Fibroblast of skin of left quadriceps (primary cell): ENCODE measurements around the gene GET3.
"Not testable (repeated sequence)": the region's sequence is repeated elsewhere in the genome, so short reads cannot be mapped to it uniquely, and the experiment has no call there.

Source experiments
- DNase-seq, 2 experiments: peaks; one replicate each; pipeline ENCODE4 v3.0.0-alpha.2; 2013; ENCODE audit warnings: low read depth in 2 of 2

The GET3 gene

GRCh38 chr19:12736995-12737834, at the start of gene GET3:
Gene GET3 (plus strand): TSS chr19:12737497. CDS start chr19:12737506, 9 bp downstream.
- DNase-seq: peak; percentile 100

GRCh38 chr19:12689012-12689411, 48.3 kb upstream of the GET3 start:
- DNase-seq: no peak

- no peak for DNase-seq
Measured at GRCh38 chr19:12689581-12690216, 47.6 kb upstream of the GET3 start.

GRCh38 chr19:12692960-12693359, 44.3 kb upstream of the GET3 start:
- no peak for DNase-seq

DNA sequence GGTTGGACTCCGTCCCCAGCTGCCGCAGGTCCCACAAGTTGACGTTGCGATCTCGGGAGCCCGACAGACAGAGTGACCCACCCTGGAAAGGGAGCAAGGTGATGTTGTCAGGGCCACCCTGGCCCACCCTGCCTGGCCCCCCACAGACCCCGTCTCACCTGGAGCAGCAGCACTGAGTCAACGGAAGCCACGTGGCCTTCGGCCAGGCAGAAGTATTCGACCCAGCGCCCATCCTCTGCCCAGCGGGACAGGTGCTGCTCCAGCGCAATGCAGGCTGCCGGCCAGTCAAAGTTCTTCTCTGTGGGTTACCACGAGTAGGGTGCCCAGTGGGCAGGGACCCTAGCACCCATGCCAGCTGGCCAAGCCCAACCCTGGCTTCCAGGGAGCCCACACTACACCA, 42.7 kb upstream of the GET3 start:
- DNase-seq: no peak

- DNase-seq: no peak
Measured at GRCh38 chr19:12695096-12695495, 42.2 kb upstream of the GET3 start.

GRCh38 chr19:12695514-12695913, 41.8 kb upstream of the GET3 start:
- DNase-seq: no peak

DNA sequence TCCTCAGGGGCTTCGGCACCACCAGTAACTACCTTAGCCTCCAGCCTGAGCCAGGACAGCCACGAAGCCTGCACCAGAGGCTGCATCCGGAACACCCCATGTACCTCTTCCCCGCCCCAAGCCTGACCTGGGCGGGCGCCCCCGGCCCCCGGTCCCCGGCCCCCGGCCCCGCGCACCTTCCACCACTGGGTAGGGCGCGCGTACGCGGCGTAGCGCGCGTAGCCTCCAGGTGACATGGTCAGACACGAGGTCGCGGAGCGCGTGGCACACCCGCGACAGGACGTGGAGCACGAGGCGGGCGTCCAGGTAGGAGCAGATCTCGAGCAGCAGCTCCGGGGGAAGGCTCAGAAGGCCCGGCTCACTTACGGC, 41.3 kb upstream of the GET3 start:
- no peak for DNase-seq

GRCh38 chr19:12696366-12697335, 40.6 kb upstream of the GET3 start, which contains the start of gene FBXW9:
Gene FBXW9 (minus strand): TSS chr19:12696631. CDS start chr19:12696581, 50 bp downstream.
- DNase-seq: peak; percentile 90

- DNase-seq: not testable (repeated sequence)
Measured at GRCh38 chr19:12697425-12697824, 39.9 kb upstream of the GET3 start.

DNA sequence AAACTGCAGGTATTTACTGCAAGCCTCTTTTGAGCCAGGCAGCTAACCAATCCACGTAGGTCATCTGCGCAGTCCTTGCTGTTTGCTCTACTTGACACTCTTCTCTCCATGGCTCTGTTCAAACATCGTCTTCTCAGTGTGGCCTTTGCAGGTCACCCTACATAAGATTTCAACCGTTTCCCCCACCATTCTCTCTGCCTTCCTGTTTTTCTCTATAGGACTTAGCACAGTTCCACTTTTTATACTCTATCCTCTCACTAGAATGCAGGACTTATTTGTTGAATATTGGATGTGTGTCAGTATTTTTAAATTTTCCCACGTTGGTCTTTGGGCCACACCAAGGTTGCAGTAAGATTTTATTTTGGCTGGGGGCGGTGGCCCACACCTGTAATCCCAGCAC, 39.2 kb upstream of the GET3 start:
- DNase-seq: no peak

- no peak for DNase-seq
Measured at GRCh38 chr19:12701596-12702282, 35.6 kb upstream of the GET3 start.

- DNase-seq: no peak
Measured at GRCh38 chr19:12703046-12703445, 34.3 kb upstream of the GET3 start.

- DNase-seq: no peak
Measured at GRCh38 chr19:12705169-12705568, 32.1 kb upstream of the GET3 start.

GRCh38 chr19:12705654-12706331, 31.5 kb upstream of the GET3 start:
- DNase-seq: no peak

- no peak for DNase-seq
Measured at GRCh38 chr19:12706332-12706718, 31.0 kb upstream of the GET3 start.

DNA sequence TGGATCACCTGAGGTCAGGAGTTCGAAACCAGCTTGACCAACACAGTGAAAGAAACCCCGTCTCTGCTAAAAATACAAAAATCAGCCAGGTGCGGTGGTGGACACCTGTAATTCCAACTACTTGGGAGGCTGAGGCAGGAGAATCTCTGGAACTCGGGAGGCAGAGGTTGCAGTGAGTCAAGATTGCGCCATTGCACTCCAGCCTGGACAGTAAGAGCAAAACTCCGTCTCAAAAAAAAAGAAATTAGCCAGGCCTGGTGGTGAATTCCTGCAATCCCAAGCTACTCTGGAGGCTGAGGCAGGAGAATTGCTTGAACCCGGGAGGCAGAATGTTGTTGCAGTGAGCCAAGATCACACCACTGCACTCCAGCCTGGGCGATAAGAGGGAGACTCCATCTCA, 28.7 kb upstream of the GET3 start:
- DNase-seq: no peak

DNA sequence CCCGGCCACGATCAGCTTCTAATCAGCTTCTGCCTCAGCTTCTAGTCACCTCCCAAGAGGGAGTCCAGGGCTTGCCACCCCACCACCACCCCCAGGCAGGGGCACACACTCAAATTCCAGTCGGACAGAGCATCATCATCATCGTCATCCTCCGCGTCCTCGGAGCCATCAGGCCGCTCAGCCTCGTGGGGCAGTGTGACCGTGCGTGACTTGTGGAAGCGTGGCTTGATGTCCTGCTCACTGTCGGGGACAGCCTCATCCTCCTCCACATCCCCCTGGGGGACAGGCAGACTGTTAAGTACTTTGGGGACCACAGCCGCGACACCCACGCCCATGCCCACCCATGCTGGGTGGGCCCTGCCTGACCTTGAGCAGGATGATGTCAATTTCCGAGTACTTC, 26.1 kb upstream of the GET3 start:
- no peak for DNase-seq

DNA sequence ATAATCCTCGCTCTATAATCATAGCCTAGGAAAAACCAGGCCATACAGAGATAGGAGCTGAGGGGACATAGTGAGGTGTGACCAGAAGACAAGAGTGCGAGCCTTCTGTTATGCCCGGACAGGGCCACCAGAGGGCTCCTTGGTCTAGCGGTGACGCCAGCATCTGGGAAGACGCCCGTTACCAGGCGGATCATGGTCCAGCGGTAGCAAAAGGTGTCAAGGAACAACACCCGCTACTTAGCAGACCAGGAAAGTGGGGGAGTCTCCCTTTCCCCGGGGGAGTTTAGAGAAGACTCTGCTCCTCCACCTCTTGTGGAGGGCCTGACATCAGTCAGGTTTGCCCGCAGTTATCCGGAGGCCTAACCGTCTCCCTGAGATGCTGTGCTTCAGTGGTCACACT, 25.2 kb upstream of the GET3 start:
- not testable (repeated sequence) for DNase-seq

GRCh38 chr19:12713304-12713703, 24.0 kb upstream of the GET3 start:
- not testable (repeated sequence) for DNase-seq

- no peak for DNase-seq
Measured at GRCh38 chr19:12715102-12715501, 22.2 kb upstream of the GET3 start.
